Pulmonary artery endothelial cell (primary cell): ENCODE results near the gene GOLGA8K. TPM values are rescaled to one million over a fixed set of nuclear protein-coding genes. Genes with fewer than 3 reads are reported as not detected.
"Not testable (repeated sequence)": the region's sequence is repeated elsewhere in the genome, so short reads cannot be mapped to it uniquely, and the experiment has no call there.

Experiments
- DNase-seq: peaks from one replicate; pipeline ENCODE4 v3.0.0-alpha.2; 2011; ENCODE audit warnings: low read depth, low spot score
- total RNA-seq: library from RNA; depleted of rRNA; stranded (reverse); fragments of >200 nt; gene quantifications from 2 replicates; pipeline ENCODE4 v1.2.3, GENCODE V29; 2014

Gene GOLGA8K
- total RNA-seq, 1 donor from 2014 or later = 0.46 TPM

DNA sequence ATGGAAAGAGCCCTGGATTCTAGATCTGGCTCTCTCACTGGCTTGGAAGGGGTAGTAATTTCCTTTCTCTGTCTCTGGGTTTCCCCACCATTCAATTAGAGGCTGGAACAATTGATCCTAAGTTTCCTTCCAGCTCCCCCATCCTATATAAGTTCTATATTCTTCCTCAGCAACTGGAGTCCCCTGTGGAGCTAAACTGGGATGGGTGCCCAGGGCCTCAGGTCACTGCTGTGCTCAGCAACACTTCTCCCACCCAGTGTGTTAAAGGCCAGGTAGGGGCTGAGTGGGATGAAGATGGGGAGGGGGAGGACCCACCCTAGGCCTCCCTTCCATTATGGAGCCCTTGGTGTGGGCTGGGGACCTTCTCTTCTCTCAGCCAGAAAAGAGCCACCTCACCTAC lies 46.2 kb downstream of the GOLGA8K start:
- DNase-seq = not testable (repeated sequence)

DNA sequence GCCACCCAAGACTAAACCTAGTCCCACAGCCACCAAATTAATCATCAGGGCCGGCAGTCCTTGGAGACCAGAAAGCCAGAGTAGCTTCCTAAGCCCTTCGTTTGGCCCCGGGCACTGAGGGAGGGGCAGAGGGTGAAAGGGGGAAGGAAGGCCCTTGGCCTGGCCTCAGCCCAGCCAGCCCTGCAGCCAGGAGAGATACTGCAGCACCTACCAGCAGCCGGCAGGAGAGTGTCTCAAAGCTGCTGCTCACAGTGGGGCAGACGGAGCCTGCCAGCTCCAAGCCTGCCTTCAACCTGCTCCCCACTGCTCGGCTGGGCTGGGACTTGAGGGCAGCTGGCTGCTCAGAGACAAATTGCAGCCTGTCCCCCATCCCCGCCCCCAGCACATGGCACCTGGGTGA lies 50.3 kb downstream of the GOLGA8K start:
- not testable (repeated sequence) for DNase-seq

DNA sequence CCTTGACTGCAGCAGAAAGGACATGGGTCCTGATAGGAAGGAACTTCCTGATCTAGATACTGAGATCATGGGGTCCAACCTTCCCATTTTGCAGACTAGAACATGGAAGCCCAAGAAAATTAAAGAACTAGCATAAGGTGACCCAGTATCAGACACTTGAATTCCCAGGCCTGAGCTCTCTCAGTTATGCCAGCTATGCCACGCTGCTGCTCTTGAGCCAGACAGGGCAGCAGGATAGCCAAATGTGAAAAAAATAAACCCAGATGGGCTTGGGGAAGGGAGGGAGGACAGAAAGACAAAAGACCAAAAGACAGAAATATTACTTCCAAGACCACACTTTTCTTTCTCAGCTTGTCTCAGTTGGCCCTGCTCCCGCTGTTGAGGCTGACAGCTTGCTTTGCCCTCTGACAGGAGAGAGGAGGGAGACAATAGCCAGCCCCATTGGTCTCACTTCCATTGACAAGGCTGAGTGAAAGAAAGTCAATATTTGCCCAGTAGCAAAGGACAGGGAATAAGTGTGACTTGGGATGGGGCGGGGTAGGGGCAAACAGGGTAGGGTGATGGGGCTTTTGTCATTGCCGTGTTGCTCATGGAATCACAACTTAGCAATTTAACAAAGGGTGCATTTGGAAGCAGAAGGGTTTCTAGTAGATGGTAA lies 52.4 kb downstream of the GOLGA8K start:
- DNase-seq = not testable (repeated sequence)

DNA sequence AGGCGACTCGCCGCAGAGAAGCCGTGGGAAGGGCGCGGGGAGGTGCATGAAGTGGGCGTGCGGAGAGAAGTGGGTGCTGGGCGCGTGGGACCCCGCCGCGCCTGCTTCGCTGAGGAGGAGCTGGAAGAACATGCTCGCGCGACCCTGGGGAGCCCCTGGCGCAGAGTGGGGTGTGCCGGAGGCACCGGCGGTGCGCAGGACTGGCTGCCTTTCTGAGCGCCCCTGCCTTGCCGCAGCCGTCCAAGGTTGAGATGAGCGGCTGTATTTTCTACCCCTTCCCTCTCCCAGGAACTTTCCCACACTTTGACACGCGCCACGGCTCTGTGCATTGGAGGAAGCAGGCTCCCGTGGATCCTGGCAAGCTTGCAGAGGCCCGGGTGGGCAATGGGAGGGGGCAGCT lies 56.1 kb downstream of the GOLGA8K start:
- not testable (repeated sequence) for DNase-seq

DNA sequence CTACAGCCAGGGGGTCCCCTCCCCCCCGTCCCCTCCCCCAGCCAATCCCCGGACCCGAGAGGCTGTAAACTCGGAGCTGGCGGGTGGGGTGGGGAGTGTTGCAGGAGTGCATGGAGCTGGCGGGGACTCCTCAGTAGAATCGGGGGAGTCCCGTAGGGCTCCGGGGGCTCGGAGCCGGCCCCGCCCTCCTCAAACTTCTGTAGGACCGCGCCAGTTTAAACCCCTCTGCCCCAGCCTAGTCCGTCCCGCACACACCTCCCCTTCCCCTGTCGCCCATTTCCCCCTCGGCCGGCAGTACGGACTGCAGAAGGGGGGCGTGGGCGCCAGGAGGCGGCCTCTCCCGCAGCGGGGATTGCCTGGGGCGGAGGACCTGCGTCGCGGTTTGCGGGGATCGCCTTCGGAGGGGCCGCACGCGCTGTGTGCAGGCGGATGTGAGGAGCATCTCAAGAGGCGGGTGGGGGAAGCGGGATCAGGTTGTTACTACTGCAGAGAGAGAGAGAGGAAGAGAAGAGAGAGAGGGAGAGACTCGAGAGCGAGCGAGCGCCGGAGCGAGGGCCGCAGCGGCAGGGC lies 57.0 kb downstream of the GOLGA8K start:
- not testable (repeated sequence) for DNase-seq

DNA sequence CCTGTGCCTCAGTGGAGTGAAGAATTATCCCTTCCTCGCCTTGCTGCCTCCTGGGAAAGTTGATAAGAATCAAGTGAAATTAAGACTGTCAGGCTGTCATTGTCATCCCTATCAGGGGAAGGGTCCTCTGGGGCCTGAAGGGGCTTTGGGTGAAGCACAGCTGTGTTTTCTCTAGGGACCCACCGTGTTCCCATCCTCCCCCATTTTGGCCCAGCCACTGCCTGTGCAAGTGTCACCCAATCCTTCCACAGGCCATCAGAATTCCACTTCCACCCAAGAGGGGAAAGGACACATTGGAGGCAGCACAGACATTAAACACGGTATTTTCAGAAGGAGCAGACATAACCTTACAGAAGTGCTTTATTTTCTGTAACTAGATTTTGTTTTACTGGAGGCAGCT lies 59.2 kb downstream of the GOLGA8K start:
- DNase-seq = not testable (repeated sequence)

Other genes starting within 250 kb of the GOLGA8K start
- 0.20 and 0.53 TPM in 2 replicates for gene GOLGA8O, start 52.3 kb upstream of the GOLGA8K start, total RNA-seq
- gene GOLGA8N, start 190.2 kb upstream of the GOLGA8K start, total RNA-seq = 1.4 and 3.9 TPM in 2 replicates
- gene ARHGAP11A, start 212.2 kb upstream of the GOLGA8K start, total RNA-seq = 22.9 and 35.9 TPM in 2 replicates
- gene SCG5, start 238.4 kb upstream of the GOLGA8K start, total RNA-seq = 0.74 and 0.92 TPM in 2 replicates